Loucy (cell line): Measurements from ENCODE around the gene CHST11.

Experiments used
- EZH2phosphoT487 ChIP-seq: fragments of 200-600 bp; IDR thresholded peaks from 2 replicates; pipeline ENCODE4 v1.6.1; 2018; ENCODE audit warnings: antibody characterized with exemption, mild to moderate bottlenecking, moderate library complexity, borderline replicate concordance
- TF ChIP-seq, protein P1 (sequence below): fragments of 200-600 bp; sonication (generic); conservative IDR thresholded peaks from 2 replicates; pipeline ENCODE4 v1.5.1; 2014; ENCODE audit warnings: mild to moderate bottlenecking, antibody characterized with exemption, low read length

DNA sequence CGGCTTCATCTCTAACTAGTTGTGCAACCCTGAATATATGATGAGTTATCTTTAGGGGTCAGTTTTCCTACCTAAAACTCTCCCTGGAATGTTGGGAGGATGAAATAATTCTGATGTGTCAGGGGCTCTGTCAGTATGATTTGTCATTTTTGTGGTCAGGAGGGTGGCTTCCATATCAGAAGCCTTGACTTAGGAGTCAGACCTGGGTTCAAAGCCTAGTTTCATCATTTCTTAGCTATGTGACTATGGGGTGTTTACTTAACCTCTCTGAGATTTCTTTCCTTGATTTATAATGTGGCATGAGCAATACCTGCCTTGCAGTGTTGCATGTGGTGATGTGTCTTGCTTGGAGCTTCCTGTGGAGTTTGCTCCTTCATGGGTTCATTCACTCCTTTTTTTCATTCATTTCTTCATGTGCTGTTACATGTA, 146.8 kb downstream of the CHST11 start:
- TF ChIP-seq, protein P1, sequence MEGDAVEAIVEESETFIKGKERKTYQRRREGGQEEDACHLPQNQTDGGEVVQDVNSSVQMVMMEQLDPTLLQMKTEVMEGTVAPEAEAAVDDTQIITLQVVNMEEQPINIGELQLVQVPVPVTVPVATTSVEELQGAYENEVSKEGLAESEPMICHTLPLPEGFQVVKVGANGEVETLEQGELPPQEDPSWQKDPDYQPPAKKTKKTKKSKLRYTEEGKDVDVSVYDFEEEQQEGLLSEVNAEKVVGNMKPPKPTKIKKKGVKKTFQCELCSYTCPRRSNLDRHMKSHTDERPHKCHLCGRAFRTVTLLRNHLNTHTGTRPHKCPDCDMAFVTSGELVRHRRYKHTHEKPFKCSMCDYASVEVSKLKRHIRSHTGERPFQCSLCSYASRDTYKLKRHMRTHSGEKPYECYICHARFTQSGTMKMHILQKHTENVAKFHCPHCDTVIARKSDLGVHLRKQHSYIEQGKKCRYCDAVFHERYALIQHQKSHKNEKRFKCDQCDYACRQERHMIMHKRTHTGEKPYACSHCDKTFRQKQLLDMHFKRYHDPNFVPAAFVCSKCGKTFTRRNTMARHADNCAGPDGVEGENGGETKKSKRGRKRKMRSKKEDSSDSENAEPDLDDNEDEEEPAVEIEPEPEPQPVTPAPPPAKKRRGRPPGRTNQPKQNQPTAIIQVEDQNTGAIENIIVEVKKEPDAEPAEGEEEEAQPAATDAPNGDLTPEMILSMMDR, result no peak
- no peak for TF ChIP-seq EZH2phosphoT487
